Tibial artery (tissue), 4 donors: Measurements from ENCODE around the gene C2orf68.

Experiments
- DNase-seq, 2 donors: peaks; one replicate each; pipeline ENCODE4 v3.0.0-alpha.2; 2019
- H3K27ac ChIP-seq, 2 donors: fragments of 200-600 bp; sonication (generic) in 1 of 2; 1 replicate in 1 of 2; 2 replicates in 1 of 2; pipeline ENCODE4 v1.5.1; 2018 to 2019; ENCODE audit warnings: mild to moderate bottlenecking in 1 of 2
- H3K27me3 ChIP-seq, 2 donors: fragments of 200-600 bp; sonication (generic) in 1 of 2; one replicate each; pipeline versions ENCODE4 v1.5.1 to v1.6.0; 2016 to 2019
- H3K36me3 ChIP-seq, 3 donors: fragments of 200-600 bp; sonication (generic) in 2 of 3; one replicate each; pipeline ENCODE4 v1.5.1; 2016 to 2019; ENCODE audit warnings: mild to moderate bottlenecking in 2 of 3
- H3K4me1 ChIP-seq, 4 donors: fragments of 200-600 bp; sonication (generic) in 2 of 4; 1 replicate in 3 of 4; 2 replicates in 1 of 4; pipeline ENCODE4 v1.5.1; 2016 to 2019
- H3K4me3 ChIP-seq, 2 donors: fragments of 200-600 bp; sonication (generic) in 1 of 2; 1 replicate in 1 of 2; 2 replicates in 1 of 2; pipeline ENCODE4 v1.5.1; 2018 to 2019; ENCODE audit warnings: mild to moderate bottlenecking in 2 of 2
- H3K9me3 ChIP-seq, 3 donors: fragments of 200-600 bp; sonication (generic) in 1 of 3; one replicate each; pipeline ENCODE4 v1.5.1; 2016 to 2019
- CTCF ChIP-seq, 2 experiments: fragments of 200-600 bp in 1 of 2; fragments of 450-650 bp in 1 of 2; IDR thresholded peaks; one replicate each; pipeline ENCODE4 v1.5.1; 2017 to 2019; ENCODE audit warnings: antibody characterized with exemption in 2 of 2, mild to moderate bottlenecking in 1 of 2, moderate library complexity in 1 of 2
- intact Hi-C: fragments of 100-400 bp; cut with DNase I; formaldehyde crosslinking; loops from one replicate; pipeline ENCODE4 v1.15.0; 2023; ENCODE audit warnings: low total_unique reads

The C2orf68 gene

GRCh38 chr2:85642725-85643124, 30.9 kb upstream of the C2orf68 start:
- no peak overlapping the region for H3K4me3 ChIP-seq
- H3K4me1 ChIP-seq, result no peaks in the 10 kb centered on the region
- no peaks in the 10 kb centered on the region for H3K27me3 ChIP-seq
- intact Hi-C loops, result loop anchor here (10.0 kb wide), 1 partner anchor 172 kb away; no protein-coding TSS in a partner anchor
- no peaks in the 10 kb centered on the region for H3K9me3 ChIP-seq
- no peak for DNase-seq
- no peak overlapping the region for H3K27ac ChIP-seq
- TF ChIP-seq CTCF (IDR thresholded peaks at IDR 0.05), result no peak
- peaks cover 90 to 100% (median 97%) of the 10 kb centered on the region in 3 donors for H3K36me3 ChIP-seq

GRCh38 chr2:85635636-85636035, 23.8 kb upstream of the C2orf68 start:
- no peak for DNase-seq
- no peak overlapping the region for H3K27ac ChIP-seq
- TF ChIP-seq CTCF (IDR thresholded peaks at IDR 0.05), result no peak
- H3K4me1 ChIP-seq, result no peaks in the 10 kb centered on the region
- H3K9me3 ChIP-seq, result no peaks in the 10 kb centered on the region
- no peaks in the 10 kb centered on the region for H3K27me3 ChIP-seq
- H3K4me3 ChIP-seq, result no peak overlapping the region
- peaks cover 70 to 98% (median 90%) of the 10 kb centered on the region in 3 donors for H3K36me3 ChIP-seq
- intact Hi-C loops, result loop anchor here (5.0 to 10.0 kb wide), 2 partner anchors 72 to 439 kb away; no protein-coding TSS in a partner anchor

- intact Hi-C loops, result loop anchor here (5.0 to 10.0 kb wide), 2 partner anchors 72 to 440 kb away; no protein-coding TSS in a partner anchor
- H3K27ac ChIP-seq, result no peak overlapping the region
- no peak for DNase-seq
These were observed 23.1 kb upstream of the C2orf68 start for GRCh38 chr2:85635011-85635410.

GRCh38 chr2:85631316-85631715, 19.4 kb upstream of the C2orf68 start:
- peaks cover 66 to 98% (median 95%) of the 10 kb centered on the region in 3 donors for H3K36me3 ChIP-seq
- no peak for TF ChIP-seq CTCF (IDR thresholded peaks at IDR 0.05)
- no peak for DNase-seq
- H3K27ac ChIP-seq, result no peak overlapping the region
- H3K4me1 ChIP-seq, result no peaks in the 10 kb centered on the region
- H3K9me3 ChIP-seq, result no peaks in the 10 kb centered on the region
- no peak overlapping the region for H3K4me3 ChIP-seq
- intact Hi-C loops, result loop anchor here (10.0 kb wide), 1 partner anchor 443 kb away; no protein-coding TSS in a partner anchor
- H3K27me3 ChIP-seq, result no peaks in the 10 kb centered on the region

More at GRCh38 chr2:85635011-85635410, 23.1 kb upstream of the C2orf68 start:
- Histone ChIP-seq H3K27me3 (no peaks in the 10 kb centered on the region), H3K9me3 (no peaks in the 10 kb centered on the region), H3K4me1 (no peaks in the 10 kb centered on the region), H3K36me3 (peaks cover 70 to 98% (median 94%) of the 10 kb centered on the region in 3 donors), H3K4me3 (no peak overlapping the region)
- TF ChIP-seq CTCF (IDR thresholded peaks at IDR 0.05), result no peak

GRCh38 chr2:85628658-85629057, 16.8 kb upstream of the C2orf68 start:
- H3K9me3 ChIP-seq, result no peaks in the 10 kb centered on the region
- no peaks in the 10 kb centered on the region for H3K4me1 ChIP-seq
- peaks cover 83 to 100% (median 95%) of the 10 kb centered on the region in 3 donors for H3K36me3 ChIP-seq
- intact Hi-C loops, result no loop called here
- no peak for DNase-seq
- no peak overlapping the region for H3K27ac ChIP-seq
- H3K27me3 ChIP-seq, result no peaks in the 10 kb centered on the region
- H3K4me3 ChIP-seq, result no peak overlapping the region
- no peak for TF ChIP-seq CTCF (IDR thresholded peaks at IDR 0.05)
